ENCODE measurements around the gene VASH2. TPM values are rescaled to one million over a fixed set of nuclear protein-coding genes. Genes with fewer than 3 reads are reported as not detected.

Gene VASH2
- total and polyA plus RNA-seq, 2 donors (not counting 1 experiment from before 2014, with no cell fraction given), result 0.06 TPM; not detected in 1

DNA sequence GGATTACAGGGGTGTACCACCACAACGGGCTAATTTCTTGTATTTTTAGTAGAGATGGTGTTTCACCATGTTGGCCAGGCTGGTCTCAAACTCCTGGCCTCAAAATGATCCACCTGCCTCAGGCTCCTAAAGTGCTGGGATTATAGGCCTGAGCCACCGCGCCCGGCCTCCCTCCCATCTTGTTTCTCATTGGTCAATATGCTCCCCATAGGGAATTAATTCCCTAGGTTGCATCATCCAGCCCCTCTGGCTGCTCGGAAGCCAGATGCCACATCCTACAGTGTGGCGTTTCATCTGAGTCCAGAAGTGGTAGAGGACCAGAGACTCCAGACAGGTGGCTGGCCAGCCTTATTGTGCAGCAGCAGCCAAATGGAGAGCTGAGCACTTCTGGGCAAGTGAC is 11.5 kb upstream of the VASH2 start:
- peaks cover 0 to 1% (median 0%) of the 10 kb centered on the region in 3 donors for H3K9me3 ChIP-seq (ENCODE audit: control extremely low read depth in 1 of 3, control insufficient read depth in 2 of 3, insufficient read depth in 1 of 3, low read length in 2 of 3)
- H4K20me1 ChIP-seq (ENCODE audit: control insufficient read depth, insufficient read depth, low read length, poor library complexity, severe bottlenecking), result no peaks in the 10 kb centered on the region
- intact Hi-C loops (cut with micrococcal nuclease), result no loop called here
- TF ChIP-seq EZH2 (IDR thresholded peaks at IDR 0.05; ENCODE audit: borderline replicate concordance, insufficient read depth, low read depth, low read length, poor library complexity, severe bottlenecking), result no peak
- TF ChIP-seq, protein P1, sequence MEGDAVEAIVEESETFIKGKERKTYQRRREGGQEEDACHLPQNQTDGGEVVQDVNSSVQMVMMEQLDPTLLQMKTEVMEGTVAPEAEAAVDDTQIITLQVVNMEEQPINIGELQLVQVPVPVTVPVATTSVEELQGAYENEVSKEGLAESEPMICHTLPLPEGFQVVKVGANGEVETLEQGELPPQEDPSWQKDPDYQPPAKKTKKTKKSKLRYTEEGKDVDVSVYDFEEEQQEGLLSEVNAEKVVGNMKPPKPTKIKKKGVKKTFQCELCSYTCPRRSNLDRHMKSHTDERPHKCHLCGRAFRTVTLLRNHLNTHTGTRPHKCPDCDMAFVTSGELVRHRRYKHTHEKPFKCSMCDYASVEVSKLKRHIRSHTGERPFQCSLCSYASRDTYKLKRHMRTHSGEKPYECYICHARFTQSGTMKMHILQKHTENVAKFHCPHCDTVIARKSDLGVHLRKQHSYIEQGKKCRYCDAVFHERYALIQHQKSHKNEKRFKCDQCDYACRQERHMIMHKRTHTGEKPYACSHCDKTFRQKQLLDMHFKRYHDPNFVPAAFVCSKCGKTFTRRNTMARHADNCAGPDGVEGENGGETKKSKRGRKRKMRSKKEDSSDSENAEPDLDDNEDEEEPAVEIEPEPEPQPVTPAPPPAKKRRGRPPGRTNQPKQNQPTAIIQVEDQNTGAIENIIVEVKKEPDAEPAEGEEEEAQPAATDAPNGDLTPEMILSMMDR (IDR thresholded peaks at IDR 0.05), result no peak
- no peaks in the 10 kb centered on the region for H3K79me2 ChIP-seq (ENCODE audit: control insufficient read depth, insufficient read depth, low read length)
- H3K4me3 ChIP-seq (ENCODE audit: control extremely low read depth in 1 of 5, extremely low read depth in 1 of 5, insufficient read depth in 1 of 5, low read depth in 2 of 5, low read length in 4 of 5), result no peak overlapping the region
- H3K9me3 Mint-ChIP-seq (ENCODE audit: insufficient read depth), result peaks cover 5% of the 10 kb centered on the region
- POLR2A ChIA-PET, result no interaction called here
- no peak overlapping the region for H2AFZ ChIP-seq (ENCODE audit: insufficient read depth, low read depth, low read length, poor library complexity, severe bottlenecking)
- no peaks in the 10 kb centered on the region for H3K36me3 ChIP-seq (replicated peaks in 1 of 2; ENCODE audit: control extremely low read depth in 1 of 2, control insufficient read depth in 1 of 2, extremely low read depth in 1 of 2, insufficient read depth in 2 of 2, low read length in 1 of 2)
- no peak overlapping the region for H3K4me2 ChIP-seq (replicated peaks; ENCODE audit: low read depth, low read length, poor library complexity, severe bottlenecking)
- no peak for ATAC-seq (ENCODE audit: low read depth)
- WGBS (ENCODE audit: insufficient coverage), result 94% methylated on average over 5 of the region's 6 CpGs
- no peaks in the 10 kb centered on the region for H3K27me3 ChIP-seq (replicated peaks in 1 of 4; ENCODE audit: control extremely low read depth in 1 of 4, control insufficient read depth in 3 of 4, insufficient read depth in 4 of 4, low read length in 3 of 4)
- CTCF ChIA-PET, result interaction anchor here (1.6 kb wide), 1 partner anchor 15 kb away, joined by 3 read pairs; no protein-coding TSS in a partner anchor
- H3K4me1 Mint-ChIP-seq, result peaks cover 5% of the 10 kb centered on the region
- H3K27ac Mint-ChIP-seq, result no peak overlapping the region
- H3K4me3 Mint-ChIP-seq, result no peak overlapping the region
- H3K27me3 Mint-ChIP-seq, result no peaks in the 10 kb centered on the region
- H3K9ac ChIP-seq (ENCODE audit: low read length), result no peak overlapping the region
- no peak overlapping the region for H3K27ac ChIP-seq (ENCODE audit: low read length in 2 of 2)
- DNase-seq, result no peak
- peaks cover 6 to 8% of the 10 kb centered on the region in 2 donors for H3K4me1 ChIP-seq (ENCODE audit: control insufficient read depth in 2 of 2, insufficient read depth in 2 of 2, low read length in 2 of 2)

DNA sequence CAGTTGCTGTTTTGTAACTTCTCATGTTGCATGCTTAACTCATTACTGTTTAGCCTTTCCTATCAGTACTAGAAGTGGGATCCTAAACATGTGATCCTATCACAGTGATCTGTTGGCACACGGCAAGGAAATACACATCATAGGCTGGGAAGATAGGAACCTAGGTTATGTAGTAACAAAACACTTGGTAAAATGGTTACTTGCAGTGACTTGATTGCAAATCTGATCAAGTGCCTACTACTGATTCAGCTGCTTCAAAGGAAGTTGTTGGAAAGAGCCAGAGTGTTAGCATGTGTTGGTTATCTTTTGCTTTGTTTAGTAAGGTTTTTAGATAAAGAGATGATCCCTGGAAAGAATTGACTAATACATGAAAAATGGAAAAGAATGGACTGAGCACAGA is 8.9 kb upstream of the VASH2 start:
- no peak for ATAC-seq (ENCODE audit: low read depth)
- POLR2A ChIA-PET, result no interaction called here
- H3K9me3 Mint-ChIP-seq (ENCODE audit: insufficient read depth), result peaks cover 5% of the 10 kb centered on the region

More for the DNA sequence above, 8.9 kb upstream of the VASH2 start:
- no CpG with 5 or more reads among the region's 1 CpG for WGBS (ENCODE audit: insufficient coverage)
- DNase-seq, result no peak
- Mint-ChIP-seq H3K4me1 (peaks cover 30% of the 10 kb centered on the region), H3K27ac (no peak overlapping the region), H3K27me3 (no peaks in the 10 kb centered on the region), H3K4me3 (no peak overlapping the region)
- CTCF ChIA-PET, result no interaction called here
- H3K9ac ChIP-seq (ENCODE audit: low read length), result no peak overlapping the region
- H3K27me3 ChIP-seq (replicated peaks in 1 of 4; ENCODE audit: control extremely low read depth in 1 of 4, control insufficient read depth in 3 of 4, insufficient read depth in 4 of 4, low read length in 3 of 4), result no peaks in the 10 kb centered on the region
- H2AFZ ChIP-seq (ENCODE audit: insufficient read depth, low read depth, low read length, poor library complexity, severe bottlenecking), result no peak overlapping the region
- TF ChIP-seq, protein P1 (IDR thresholded peaks at IDR 0.05), result no peak
- no peak for TF ChIP-seq EZH2 (IDR thresholded peaks at IDR 0.05; ENCODE audit: borderline replicate concordance, insufficient read depth, low read depth, low read length, poor library complexity, severe bottlenecking)
- intact Hi-C loops (cut with micrococcal nuclease), result no loop called here
- H3K79me2 ChIP-seq (ENCODE audit: control insufficient read depth, insufficient read depth, low read length), result no peaks in the 10 kb centered on the region
- no peaks in the 10 kb centered on the region for H3K9me3 ChIP-seq (ENCODE audit: control extremely low read depth in 1 of 3, control insufficient read depth in 2 of 3, insufficient read depth in 1 of 3, low read length in 2 of 3)
- no peak overlapping the region for H3K4me3 ChIP-seq (ENCODE audit: control extremely low read depth in 1 of 5, extremely low read depth in 1 of 5, insufficient read depth in 1 of 5, low read depth in 2 of 5, low read length in 4 of 5)
- no peaks in the 10 kb centered on the region for H4K20me1 ChIP-seq (ENCODE audit: control insufficient read depth, insufficient read depth, low read length, poor library complexity, severe bottlenecking)
- H3K27ac ChIP-seq (ENCODE audit: low read length in 2 of 2), result no peak overlapping the region
- no peaks in the 10 kb centered on the region for H3K36me3 ChIP-seq (replicated peaks in 1 of 2; ENCODE audit: control extremely low read depth in 1 of 2, control insufficient read depth in 1 of 2, extremely low read depth in 1 of 2, insufficient read depth in 2 of 2, low read length in 1 of 2)
- H3K4me1 ChIP-seq (ENCODE audit: control insufficient read depth in 2 of 2, insufficient read depth in 2 of 2, low read length in 2 of 2), result peaks cover 19 to 27% of the 10 kb centered on the region in 2 donors
- H3K4me2 ChIP-seq (replicated peaks; ENCODE audit: low read depth, low read length, poor library complexity, severe bottlenecking), result no peak overlapping the region

Measured in B cell (primary cell).